GM12865 (cell line): ENCODE measurements around the gene ZBTB16.

Experiments used
- DNase-seq: peaks from one replicate; pipeline ENCODE4 v3.0.0; 2010; ENCODE audit warnings: low read depth
- H3K4me3 ChIP-seq: 2 replicates; pipeline ENCODE4 v1.5.1; 2011; ENCODE audit warnings: mild to moderate bottlenecking, low read depth, low read length, control low read depth
- TF ChIP-seq, protein P1 (sequence below): IDR thresholded peaks from 2 replicates; pipeline ENCODE4 v1.5.1; 2011; ENCODE audit warnings: low read length, control low read depth, low read depth, inconsistent platforms; ENCODE audit not compliant: insufficient read depth; ENCODE audit errors: missing control alignments

The ZBTB16 gene

DNA sequence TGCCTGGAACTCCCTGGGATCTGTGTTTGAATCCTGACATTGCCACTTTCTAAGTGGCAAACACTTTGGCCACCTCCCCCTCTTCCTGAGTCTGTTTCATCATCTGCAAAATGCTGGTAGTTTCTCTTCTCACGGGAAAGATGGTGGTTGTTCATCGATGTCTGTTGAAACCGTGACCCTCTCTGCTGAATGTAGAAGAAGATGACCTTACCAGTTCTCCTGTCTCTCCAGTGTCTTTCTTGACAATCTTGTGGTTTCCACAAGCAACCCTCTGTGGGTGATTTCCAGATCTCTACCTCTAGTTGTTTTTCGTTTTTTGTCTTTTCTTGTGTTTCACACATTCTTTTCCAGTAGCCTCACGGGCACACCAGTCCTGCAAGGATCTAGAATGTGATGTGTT is 27.5 kb downstream of the ZBTB16 start:
- TF ChIP-seq, protein P1, sequence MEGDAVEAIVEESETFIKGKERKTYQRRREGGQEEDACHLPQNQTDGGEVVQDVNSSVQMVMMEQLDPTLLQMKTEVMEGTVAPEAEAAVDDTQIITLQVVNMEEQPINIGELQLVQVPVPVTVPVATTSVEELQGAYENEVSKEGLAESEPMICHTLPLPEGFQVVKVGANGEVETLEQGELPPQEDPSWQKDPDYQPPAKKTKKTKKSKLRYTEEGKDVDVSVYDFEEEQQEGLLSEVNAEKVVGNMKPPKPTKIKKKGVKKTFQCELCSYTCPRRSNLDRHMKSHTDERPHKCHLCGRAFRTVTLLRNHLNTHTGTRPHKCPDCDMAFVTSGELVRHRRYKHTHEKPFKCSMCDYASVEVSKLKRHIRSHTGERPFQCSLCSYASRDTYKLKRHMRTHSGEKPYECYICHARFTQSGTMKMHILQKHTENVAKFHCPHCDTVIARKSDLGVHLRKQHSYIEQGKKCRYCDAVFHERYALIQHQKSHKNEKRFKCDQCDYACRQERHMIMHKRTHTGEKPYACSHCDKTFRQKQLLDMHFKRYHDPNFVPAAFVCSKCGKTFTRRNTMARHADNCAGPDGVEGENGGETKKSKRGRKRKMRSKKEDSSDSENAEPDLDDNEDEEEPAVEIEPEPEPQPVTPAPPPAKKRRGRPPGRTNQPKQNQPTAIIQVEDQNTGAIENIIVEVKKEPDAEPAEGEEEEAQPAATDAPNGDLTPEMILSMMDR = no peak
- DNase-seq = no peak
- no peak overlapping the region for H3K4me3 ChIP-seq

DNA sequence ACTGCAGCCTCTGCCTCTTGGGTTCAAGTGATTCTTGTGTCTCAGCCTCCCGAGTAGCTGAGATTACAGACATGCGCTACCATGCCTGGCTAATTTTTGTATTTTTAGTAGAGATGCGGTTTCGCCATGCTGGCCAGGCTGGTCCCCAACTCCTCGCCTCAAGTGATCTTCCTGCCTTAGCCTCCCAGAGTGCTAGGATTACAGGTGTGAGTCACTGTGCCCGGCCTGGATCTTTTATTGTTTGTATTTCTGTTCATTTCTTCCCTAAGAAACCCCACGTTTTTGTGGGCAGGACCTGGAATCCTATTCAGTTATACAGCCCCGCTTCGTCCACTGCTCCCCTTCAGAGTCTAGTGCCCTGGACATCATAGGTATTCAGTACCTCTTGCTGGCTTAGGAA is 28.7 kb downstream of the ZBTB16 start:
- TF ChIP-seq, protein P1 = no peak
- DNase-seq = no peak

GRCh38 chr11:114088836-114089235 is 29.3 kb downstream of the ZBTB16 start:
- H3K4me3 ChIP-seq = no peak overlapping the region
- no peak for DNase-seq
- TF ChIP-seq, protein P1 = no peak

More for the DNA sequence above, 28.7 kb downstream of the ZBTB16 start:
- no peak overlapping the region for H3K4me3 ChIP-seq

- TF ChIP-seq, protein P1 = no peak
- no peak overlapping the region for H3K4me3 ChIP-seq
- DNase-seq = no peak
Measured at GRCh38 chr11:114089748-114090147, 30.2 kb downstream of the ZBTB16 start.

- DNase-seq = no peak
- TF ChIP-seq, protein P1 = no peak
Measured at GRCh38 chr11:114090225-114090910, 30.9 kb downstream of the ZBTB16 start.

DNA sequence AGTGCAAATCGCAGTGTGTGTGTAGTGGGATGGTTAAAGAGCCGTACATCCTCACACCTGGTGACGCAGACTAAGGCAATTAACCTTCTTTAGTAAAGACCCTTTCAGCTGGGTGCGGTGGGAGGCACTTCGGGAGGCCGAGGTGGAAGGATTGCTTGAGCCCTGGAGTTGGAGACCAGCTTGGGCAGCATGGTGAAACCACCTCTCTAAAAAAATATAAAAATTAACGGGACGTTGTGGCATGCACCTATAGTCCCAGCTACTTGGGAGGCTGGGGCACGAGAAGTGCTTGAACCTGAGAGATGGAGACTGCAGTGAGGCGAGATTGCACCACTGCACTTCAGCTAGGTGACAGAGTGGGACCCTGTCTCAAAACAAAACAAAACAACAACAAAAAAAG is 31.5 kb downstream of the ZBTB16 start:
- no peak overlapping the region for H3K4me3 ChIP-seq
- TF ChIP-seq, protein P1 = no peak
- no peak for DNase-seq

More at GRCh38 chr11:114090225-114090910, 30.9 kb downstream of the ZBTB16 start:
- H3K4me3 ChIP-seq = no peak overlapping the region
